GM18507 (cell line): Measurements from ENCODE around the gene FOSB.
A peak's percentile ranks its signal among the peaks of the same experiment; 100 is the strongest.

Experiments used
- DNase-seq: peaks from one replicate; pipeline ENCODE4 v3.0.0; 2011; ENCODE audit warnings: low read depth; ENCODE audit not compliant: insufficient read length; ENCODE audit errors: extremely low spot score
- FAIRE-seq: peaks from 2 replicates; lab custom pipeline; 2011; peaks lifted over from hg19 to GRCh38; lab: Jason Lieb, UNC

The FOSB gene

GRCh38 chr19:45514376-45515051 is 46.7 kb downstream of the FOSB start:
- DNase-seq: no peak
- no peak for FAIRE-seq

GRCh38 chr19:45515081-45515624 is 47.4 kb downstream of the FOSB start:
- FAIRE-seq (peak; percentile 91), DNase-seq (no peak)

- no peak for FAIRE-seq
- DNase-seq: no peak
Observed at GRCh38 chr19:45515807-45516401, 48.1 kb downstream of the FOSB start.

GRCh38 chr19:45517238-45517637 is 49.4 kb downstream of the FOSB start:
- DNase-seq (no peak), FAIRE-seq (no peak)

GRCh38 chr19:45517641-45518468 is 50.1 kb downstream of the FOSB start:
- DNase-seq: no peak
- no peak for FAIRE-seq

- FAIRE-seq (no peak), DNase-seq (no peak)
Observed at GRCh38 chr19:45518469-45518826, 50.7 kb downstream of the FOSB start.

GRCh38 chr19:45522010-45522941 is 54.5 kb downstream of the FOSB start:
- FAIRE-seq (no peak), DNase-seq (no peak)

- DNase-seq: peak; percentile 75
- peak; percentile 95 for FAIRE-seq
Observed at GRCh38 chr19:45523642-45524256, 56.0 kb downstream of the FOSB start.

- FAIRE-seq (no peak), DNase-seq (no peak)
Observed at GRCh38 chr19:45524575-45525129, 56.9 kb downstream of the FOSB start.
